ENCODE measurements around the gene GCSAM.
A peak's percentile ranks its signal among the peaks of the same experiment; 100 is the strongest.

Gene GCSAM

GRCh38 chr3:112122870-112123269, 10.2 kb downstream of the GCSAM start:
- Histone ChIP-seq H3K27me3 (ENCODE audit: insufficient read depth, low read length, poor library complexity, severe bottlenecking) (no peaks in the 10 kb centered on the region), H3K9me2 (replicated peaks; ENCODE audit: low read depth, low read length) (no peaks in the 10 kb centered on the region), H3K4me1 (ENCODE audit: insufficient read depth, low read length, poor library complexity, severe bottlenecking) (peaks cover 75% of the 10 kb centered on the region), H3K4me2 (ENCODE audit: low read depth, low read length, poor library complexity, severe bottlenecking) (no peak overlapping the region), H2AFZ (ENCODE audit: low read length) (no peak overlapping the region), H3F3A (ENCODE audit: low read depth) (no peaks in the 10 kb centered on the region), H3K36me3 (ENCODE audit: insufficient read depth, low read length) (no peaks in the 10 kb centered on the region), H3K9ac (ENCODE audit: low read depth, low read length, poor library complexity, severe bottlenecking) (no peak overlapping the region), H3K4me3 (ENCODE audit: low read length, poor library complexity, severe bottlenecking) (no peak overlapping the region), H4K20me1 (ENCODE audit: insufficient read depth, low read length, poor library complexity, severe bottlenecking) (no peaks in the 10 kb centered on the region), H3K9me3 (ENCODE audit: insufficient read depth, low read depth, low read length) (no peaks in the 10 kb centered on the region), H3K79me2 (ENCODE audit: insufficient read depth, low read length) (no peaks in the 10 kb centered on the region)
- TF ChIP-seq EZH2phosphoT487 (IDR thresholded peaks at IDR 0.05; ENCODE audit: borderline replicate concordance): no peak
- TF ChIP-seq, protein P1, sequence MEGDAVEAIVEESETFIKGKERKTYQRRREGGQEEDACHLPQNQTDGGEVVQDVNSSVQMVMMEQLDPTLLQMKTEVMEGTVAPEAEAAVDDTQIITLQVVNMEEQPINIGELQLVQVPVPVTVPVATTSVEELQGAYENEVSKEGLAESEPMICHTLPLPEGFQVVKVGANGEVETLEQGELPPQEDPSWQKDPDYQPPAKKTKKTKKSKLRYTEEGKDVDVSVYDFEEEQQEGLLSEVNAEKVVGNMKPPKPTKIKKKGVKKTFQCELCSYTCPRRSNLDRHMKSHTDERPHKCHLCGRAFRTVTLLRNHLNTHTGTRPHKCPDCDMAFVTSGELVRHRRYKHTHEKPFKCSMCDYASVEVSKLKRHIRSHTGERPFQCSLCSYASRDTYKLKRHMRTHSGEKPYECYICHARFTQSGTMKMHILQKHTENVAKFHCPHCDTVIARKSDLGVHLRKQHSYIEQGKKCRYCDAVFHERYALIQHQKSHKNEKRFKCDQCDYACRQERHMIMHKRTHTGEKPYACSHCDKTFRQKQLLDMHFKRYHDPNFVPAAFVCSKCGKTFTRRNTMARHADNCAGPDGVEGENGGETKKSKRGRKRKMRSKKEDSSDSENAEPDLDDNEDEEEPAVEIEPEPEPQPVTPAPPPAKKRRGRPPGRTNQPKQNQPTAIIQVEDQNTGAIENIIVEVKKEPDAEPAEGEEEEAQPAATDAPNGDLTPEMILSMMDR (conservative IDR thresholded peaks at IDR 0.05; ENCODE audit: low read length): no peak

DNA sequence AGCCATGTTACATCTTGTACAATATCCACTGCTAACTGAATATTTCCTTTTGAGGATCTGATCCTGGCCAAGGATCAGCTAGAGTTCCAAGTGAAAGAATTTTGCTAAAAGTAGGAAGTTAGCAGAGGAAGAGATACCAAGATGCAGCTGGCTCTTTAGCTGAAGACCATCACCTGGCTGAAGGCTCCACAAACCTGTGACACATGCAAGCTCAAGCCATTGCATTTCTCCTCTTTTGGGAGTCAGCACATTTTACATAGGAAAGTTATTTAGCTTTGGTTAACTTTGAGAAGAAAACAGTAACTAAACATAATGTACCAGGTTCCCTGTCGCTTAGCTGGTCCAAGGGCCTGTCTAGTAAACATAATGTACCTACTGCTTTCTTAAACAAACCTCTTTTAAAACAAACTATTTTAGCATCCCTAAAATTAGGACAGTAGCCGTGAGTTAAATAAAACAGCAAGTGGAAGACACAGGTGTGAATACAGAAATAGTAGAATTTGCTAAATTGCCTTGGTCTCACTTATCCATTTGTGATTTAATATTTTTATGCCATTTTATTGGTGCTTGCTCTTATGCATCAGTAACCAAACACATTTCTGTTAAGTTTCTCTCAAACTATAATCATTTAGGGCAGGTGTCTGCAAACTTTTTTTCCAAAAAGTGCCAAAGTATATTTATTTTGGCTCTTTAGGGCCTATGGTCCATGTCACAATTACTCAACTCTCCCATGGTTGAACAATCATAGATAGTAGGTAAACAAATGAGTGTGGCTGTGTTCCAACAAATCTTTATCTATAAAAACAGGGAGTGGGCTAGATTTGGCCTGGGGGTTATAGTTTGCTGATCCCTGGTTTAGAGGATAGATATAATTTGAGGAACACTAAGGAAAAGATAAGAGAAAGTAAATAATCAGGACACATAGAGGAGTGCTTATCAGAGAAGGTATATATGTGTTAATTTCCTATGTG, 11.2 kb downstream of the GCSAM start:
- H4K20me1 ChIP-seq (ENCODE audit: insufficient read depth, low read length, poor library complexity, severe bottlenecking): no peaks in the 10 kb centered on the region
- peaks cover 71% of the 10 kb centered on the region for H3K4me1 ChIP-seq (ENCODE audit: insufficient read depth, low read length, poor library complexity, severe bottlenecking)
- H3K79me2 ChIP-seq (ENCODE audit: insufficient read depth, low read length): no peaks in the 10 kb centered on the region
- no peak overlapping the region for H3K4me2 ChIP-seq (ENCODE audit: low read depth, low read length, poor library complexity, severe bottlenecking)
- no peaks in the 10 kb centered on the region for H3K9me2 ChIP-seq (replicated peaks; ENCODE audit: low read depth, low read length)
- no peaks in the 10 kb centered on the region for H3F3A ChIP-seq (ENCODE audit: low read depth)
- TF ChIP-seq, protein P1 (conservative IDR thresholded peaks at IDR 0.05; ENCODE audit: low read length): no peak
- no peak for TF ChIP-seq EZH2phosphoT487 (IDR thresholded peaks at IDR 0.05; ENCODE audit: borderline replicate concordance)
- H3K27me3 ChIP-seq (ENCODE audit: insufficient read depth, low read length, poor library complexity, severe bottlenecking): no peaks in the 10 kb centered on the region
- H3K4me3 ChIP-seq (ENCODE audit: low read length, poor library complexity, severe bottlenecking): no peak overlapping the region
- H3K9ac ChIP-seq (ENCODE audit: low read depth, low read length, poor library complexity, severe bottlenecking): no peak overlapping the region
- H3K9me3 ChIP-seq (ENCODE audit: insufficient read depth, low read depth, low read length): no peaks in the 10 kb centered on the region
- no peaks in the 10 kb centered on the region for H3K36me3 ChIP-seq (ENCODE audit: insufficient read depth, low read length)
- H2AFZ ChIP-seq (ENCODE audit: low read length): no peak overlapping the region

DNA sequence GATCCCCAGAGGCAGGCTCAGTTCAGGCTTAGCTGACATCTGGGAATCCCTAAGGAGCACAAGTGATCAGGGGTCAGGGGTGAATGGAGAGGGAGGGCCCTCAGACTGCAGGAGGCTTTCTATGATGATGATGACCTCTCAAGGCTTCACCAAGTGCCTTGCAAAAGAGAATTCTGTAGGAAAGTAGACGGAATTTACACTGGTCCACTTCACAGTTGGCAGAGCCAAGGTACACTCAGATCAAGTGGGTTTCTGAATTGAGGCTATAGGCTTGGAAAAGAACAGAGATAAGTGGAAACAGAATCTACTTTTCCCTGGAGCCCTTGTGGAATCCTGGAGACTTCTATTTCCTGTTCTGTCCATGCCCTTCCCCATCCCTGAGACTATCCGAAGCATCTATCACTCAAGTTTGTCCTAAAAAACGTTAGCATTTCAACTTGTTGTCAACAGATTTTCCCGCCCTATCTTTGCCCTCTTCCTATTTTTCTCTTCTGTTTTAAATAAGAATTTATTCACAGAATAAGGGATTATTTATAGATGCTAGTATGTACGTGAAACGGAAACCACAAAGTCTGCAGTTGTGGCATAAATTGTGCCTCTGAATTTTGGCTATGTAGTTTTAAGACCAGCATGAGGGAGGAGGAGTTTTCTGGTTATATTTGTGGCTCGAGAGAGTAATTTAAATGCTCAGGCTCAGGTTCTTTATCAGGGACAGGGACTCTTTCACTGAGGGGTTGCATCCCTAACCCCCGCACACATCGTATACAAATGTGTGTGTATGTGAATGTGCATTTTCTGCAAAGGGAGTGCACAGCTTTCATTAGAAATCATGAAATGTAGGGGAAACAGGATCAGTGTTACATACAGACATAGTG, 12.8 kb downstream of the GCSAM start:
- H3F3A ChIP-seq (ENCODE audit: low read depth): no peaks in the 10 kb centered on the region
- H3K4me2 ChIP-seq (ENCODE audit: low read depth, low read length, poor library complexity, severe bottlenecking): peak overlapping the region; percentile 65
- 0 out of 2 replicates have a peak, but pooled peaks have one; percentile 3 for TF ChIP-seq EZH2phosphoT487 (IDR thresholded peaks at IDR 0.05; ENCODE audit: borderline replicate concordance)
- TF ChIP-seq, protein P1 (conservative IDR thresholded peaks at IDR 0.05; ENCODE audit: low read length): no peak

More for the DNA sequence above, 12.8 kb downstream of the GCSAM start:
- Histone ChIP-seq H2AFZ (ENCODE audit: low read length) (no peak overlapping the region), H4K20me1 (ENCODE audit: insufficient read depth, low read length, poor library complexity, severe bottlenecking) (no peaks in the 10 kb centered on the region), H3K4me3 (ENCODE audit: low read length, poor library complexity, severe bottlenecking) (peak overlapping the region; percentile 48), H3K9me2 (replicated peaks; ENCODE audit: low read depth, low read length) (no peaks in the 10 kb centered on the region), H3K4me1 (ENCODE audit: insufficient read depth, low read length, poor library complexity, severe bottlenecking) (peaks cover 55% of the 10 kb centered on the region), H3K79me2 (ENCODE audit: insufficient read depth, low read length) (no peaks in the 10 kb centered on the region), H3K36me3 (ENCODE audit: insufficient read depth, low read length) (no peaks in the 10 kb centered on the region), H3K9ac (ENCODE audit: low read depth, low read length, poor library complexity, severe bottlenecking) (no peak overlapping the region), H3K27me3 (ENCODE audit: insufficient read depth, low read length, poor library complexity, severe bottlenecking) (no peaks in the 10 kb centered on the region), H3K9me3 (ENCODE audit: insufficient read depth, low read depth, low read length) (no peaks in the 10 kb centered on the region)

Data from Loucy (cell line).